Measurements from ENCODE around the gene COG6. TPM values are rescaled to one million over a fixed set of nuclear protein-coding genes. Genes with fewer than 3 reads are reported as not detected.

The COG6 gene
- total and polyA plus RNA-seq, 2 of the 8 experiments (the other 6 are each of a cell fraction or from before 2014, with no cell fraction given), result 8.8 to 22.3 TPM

DNA sequence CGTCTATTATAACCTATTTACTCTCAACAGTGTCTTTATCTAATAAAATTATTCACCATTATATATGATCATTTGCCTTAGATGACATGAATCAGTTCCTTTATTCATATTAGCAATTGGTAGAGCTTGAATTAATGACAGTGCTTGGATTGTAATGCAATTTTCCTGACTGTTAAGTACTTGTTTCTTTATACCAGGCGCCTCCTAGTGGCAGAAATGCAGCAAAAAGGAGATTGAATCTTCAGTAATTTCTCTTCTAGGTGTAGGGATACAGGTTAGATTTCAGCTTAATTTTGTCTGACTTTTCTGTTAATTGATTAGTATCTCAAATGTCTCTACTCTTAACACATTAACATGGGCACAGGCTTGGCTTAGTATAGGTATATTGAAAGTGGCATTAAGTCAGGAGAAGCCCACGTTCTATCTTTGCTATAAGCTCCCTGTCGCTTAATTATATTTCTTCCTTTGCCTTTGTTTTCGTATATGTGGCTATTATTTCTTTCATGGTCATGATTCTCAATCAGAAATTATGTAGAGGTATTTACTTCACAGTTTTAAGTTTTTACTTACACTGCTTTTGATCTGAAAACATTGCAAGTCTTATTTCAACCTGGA is 43.3 kb upstream of the COG6 start:
- no peaks in the 10 kb centered on the region for H3K27me3 ChIP-seq (replicated peaks in 1 of 4; ENCODE audit: control insufficient read depth in 3 of 4, extremely low read depth in 1 of 4, insufficient read depth in 3 of 4, low read length in 3 of 4)
- no peak overlapping the region for H3K4me2 ChIP-seq (ENCODE audit: insufficient read depth in 1 of 2, low read depth in 2 of 2, low read length in 2 of 2)
- POLR2A ChIA-PET (ENCODE audit: partially characterized antibody), result interaction anchor here (1.5 kb wide), 1 partner anchor 195 kb away, joined by 4 read pairs; no protein-coding TSS in a partner anchor
- H3K23me2 ChIP-seq (ENCODE audit: low read depth, low read length), result no peaks in the 10 kb centered on the region
- CTCF ChIA-PET (ENCODE audit: partially characterized antibody), result interaction anchor here (0.6 to 5.4 kb wide), 86 partner anchors 9 to 641 kb away, joined by 3 to 76 read pairs (median 4); partner anchors contain the start of gene LHFPL6
- H4K5ac ChIP-seq (ENCODE audit: insufficient read length, low read depth, low read length), result no peak overlapping the region
- no peak overlapping the region for H2BK120ac ChIP-seq (replicated peaks; ENCODE audit: low read depth, low read length)
- FAIRE-seq, result peak; percentile 62
- no peak overlapping the region for H2AK5ac ChIP-seq (ENCODE audit: low read depth, low read length)
- H2BK5ac ChIP-seq (ENCODE audit: low read depth, low read length), result no peak overlapping the region
- H3K4me1 ChIP-seq (replicated peaks in 1 of 4; ENCODE audit: control insufficient read depth in 3 of 4, insufficient read depth in 4 of 4, low read length in 3 of 4), result no peaks in the 10 kb centered on the region
- no peak overlapping the region for H2BK20ac ChIP-seq (ENCODE audit: low read length)
- H3K23ac ChIP-seq (ENCODE audit: insufficient read length), result no peak overlapping the region
- TF ChIP-seq, protein P1, sequence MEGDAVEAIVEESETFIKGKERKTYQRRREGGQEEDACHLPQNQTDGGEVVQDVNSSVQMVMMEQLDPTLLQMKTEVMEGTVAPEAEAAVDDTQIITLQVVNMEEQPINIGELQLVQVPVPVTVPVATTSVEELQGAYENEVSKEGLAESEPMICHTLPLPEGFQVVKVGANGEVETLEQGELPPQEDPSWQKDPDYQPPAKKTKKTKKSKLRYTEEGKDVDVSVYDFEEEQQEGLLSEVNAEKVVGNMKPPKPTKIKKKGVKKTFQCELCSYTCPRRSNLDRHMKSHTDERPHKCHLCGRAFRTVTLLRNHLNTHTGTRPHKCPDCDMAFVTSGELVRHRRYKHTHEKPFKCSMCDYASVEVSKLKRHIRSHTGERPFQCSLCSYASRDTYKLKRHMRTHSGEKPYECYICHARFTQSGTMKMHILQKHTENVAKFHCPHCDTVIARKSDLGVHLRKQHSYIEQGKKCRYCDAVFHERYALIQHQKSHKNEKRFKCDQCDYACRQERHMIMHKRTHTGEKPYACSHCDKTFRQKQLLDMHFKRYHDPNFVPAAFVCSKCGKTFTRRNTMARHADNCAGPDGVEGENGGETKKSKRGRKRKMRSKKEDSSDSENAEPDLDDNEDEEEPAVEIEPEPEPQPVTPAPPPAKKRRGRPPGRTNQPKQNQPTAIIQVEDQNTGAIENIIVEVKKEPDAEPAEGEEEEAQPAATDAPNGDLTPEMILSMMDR (IDR thresholded peaks at IDR 0.05; ENCODE audit: control extremely low read depth in 1 of 3, insufficient read depth in 1 of 3, low read depth in 1 of 3, low read length in 3 of 3), result peak in 2 of 3 experiments; percentile 55 to 70; a peak in 2 of 4 replicates
- TF ChIP-seq JUND (IDR thresholded peaks at IDR 0.05; ENCODE audit: low read length), result 0 out of 2 replicates have a peak, but pooled peaks have one; percentile 31
- TF ChIP-seq KDM1A (IDR thresholded peaks at IDR 0.05; ENCODE audit: borderline replicate concordance, low read length), result no peak
- TF ChIP-seq KDM5A (IDR thresholded peaks at IDR 0.05; ENCODE audit: low read length), result no peak
- TF ChIP-seq, protein P2, sequence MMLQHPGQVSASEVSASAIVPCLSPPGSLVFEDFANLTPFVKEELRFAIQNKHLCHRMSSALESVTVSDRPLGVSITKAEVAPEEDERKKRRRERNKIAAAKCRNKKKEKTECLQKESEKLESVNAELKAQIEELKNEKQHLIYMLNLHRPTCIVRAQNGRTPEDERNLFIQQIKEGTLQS (IDR thresholded peaks at IDR 0.05; ENCODE audit: insufficient read depth, low read depth, low read length), result no peak
- TF ChIP-seq RAD21 (IDR thresholded peaks at IDR 0.05 in 1 of 2, conservative IDR thresholded peaks at IDR 0.05 in 1 of 2; ENCODE audit: low read depth in 2 of 2, low read length in 2 of 2), result peak; percentile 78 to 82
- no peak for TF ChIP-seq SRF (IDR thresholded peaks at IDR 0.05; ENCODE audit: low read depth, low read length)
- TF ChIP-seq TEAD4 (IDR thresholded peaks at IDR 0.05; ENCODE audit: low read depth, low read length), result peak; percentile 98
- H3K14ac ChIP-seq (ENCODE audit: insufficient read length), result no peak overlapping the region
- WGBS, 2 experiments (ENCODE audit: extremely low coverage in 1 of 2, insufficient coverage in 1 of 2, insufficient read length in 1 of 2, insufficient replicate concordance in 2 of 2, low coverage in 1 of 2, low lambda C conversion rate in 2 of 2, missing lambda C conversion rate in 1 of 2), result 62% methylated on average over 5 of the region's 5 CpGs; no CpG with 5 or more reads in 1 of the 2 experiments
- no peak overlapping the region for H3K9ac ChIP-seq (replicated peaks in 1 of 4; ENCODE audit: extremely low read depth in 1 of 4, low read depth in 3 of 4, low read length in 3 of 4)
- no peak overlapping the region for H3K4ac ChIP-seq (replicated peaks; ENCODE audit: insufficient read length, low read depth, low read length)
- H3K56ac ChIP-seq (replicated peaks; ENCODE audit: insufficient read length, low read depth, low read length), result no peak overlapping the region
- H3K9me3 ChIP-seq (ENCODE audit: insufficient read depth in 2 of 2, low read depth in 1 of 2, low read length in 1 of 2), result no peaks in the 10 kb centered on the region
- no peaks in the 10 kb centered on the region for H3K36me3 ChIP-seq (ENCODE audit: control insufficient read depth in 2 of 4, insufficient read depth in 4 of 4, low read length in 3 of 4)
- no peak overlapping the region for H2AFZ ChIP-seq (ENCODE audit: low read length)
- peak in 1 of 2 experiments; percentile 76 for DNase-seq (ENCODE audit: low read depth in 1 of 2, low spot score in 2 of 2)
- H2BK12ac ChIP-seq (ENCODE audit: low read depth, low read length), result no peak overlapping the region
- no peaks in the 10 kb centered on the region for H3K79me1 ChIP-seq (ENCODE audit: low read depth, low read length)
- H3K18ac ChIP-seq (ENCODE audit: extremely low read depth, low read length), result no peak overlapping the region
- no peaks in the 10 kb centered on the region for H3K79me2 ChIP-seq (ENCODE audit: control insufficient read depth in 1 of 2, insufficient read depth in 2 of 2, low read length in 2 of 2)
- no peak overlapping the region for H3K4me3 ChIP-seq (ENCODE audit: extremely low read depth in 1 of 4, insufficient read depth in 2 of 4, low read depth in 3 of 4, low read length in 4 of 4)
- H4K91ac ChIP-seq (replicated peaks; ENCODE audit: insufficient read length, low read length), result no peak overlapping the region
- no peak overlapping the region for H3K27ac ChIP-seq (ENCODE audit: low read depth, low read length)
- H2BK15ac ChIP-seq (ENCODE audit: low read length), result no peak overlapping the region
- H4K8ac ChIP-seq (ENCODE audit: extremely low read depth, insufficient read depth, low read length), result no peak overlapping the region
- no peaks in the 10 kb centered on the region for H4K20me1 ChIP-seq (replicated peaks in 1 of 2; ENCODE audit: control insufficient read depth in 1 of 2, insufficient read depth in 2 of 2, low read length in 2 of 2)
